ENCODE data around the gene MYOCD.

The MYOCD gene

DNA sequence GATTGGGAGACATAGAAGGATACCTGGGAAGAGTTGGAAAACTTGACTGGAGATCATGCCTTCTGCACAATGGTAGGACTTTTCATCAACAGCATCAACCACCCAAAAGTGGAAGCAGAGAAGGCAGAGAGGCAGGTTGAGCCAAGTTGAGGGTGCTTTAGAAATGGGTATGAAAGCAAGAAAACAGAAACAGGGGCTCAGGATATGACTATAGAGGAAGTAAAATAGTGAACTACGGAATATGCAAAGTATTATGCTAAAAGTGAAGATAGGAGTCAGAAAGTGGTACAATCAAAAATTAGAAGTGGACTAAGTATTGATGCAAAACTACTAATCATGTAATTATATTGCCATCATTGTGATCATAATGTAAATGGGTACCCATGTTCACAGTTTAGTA is 107.5 kb downstream of the MYOCD start:
- no peaks in the 10 kb centered on the region for H3K4me1 Mint-ChIP-seq
- H3K4me3 Mint-ChIP-seq, result no peak overlapping the region
- no peak overlapping the region for H3K27ac Mint-ChIP-seq
- TF ChIP-seq, protein P1, sequence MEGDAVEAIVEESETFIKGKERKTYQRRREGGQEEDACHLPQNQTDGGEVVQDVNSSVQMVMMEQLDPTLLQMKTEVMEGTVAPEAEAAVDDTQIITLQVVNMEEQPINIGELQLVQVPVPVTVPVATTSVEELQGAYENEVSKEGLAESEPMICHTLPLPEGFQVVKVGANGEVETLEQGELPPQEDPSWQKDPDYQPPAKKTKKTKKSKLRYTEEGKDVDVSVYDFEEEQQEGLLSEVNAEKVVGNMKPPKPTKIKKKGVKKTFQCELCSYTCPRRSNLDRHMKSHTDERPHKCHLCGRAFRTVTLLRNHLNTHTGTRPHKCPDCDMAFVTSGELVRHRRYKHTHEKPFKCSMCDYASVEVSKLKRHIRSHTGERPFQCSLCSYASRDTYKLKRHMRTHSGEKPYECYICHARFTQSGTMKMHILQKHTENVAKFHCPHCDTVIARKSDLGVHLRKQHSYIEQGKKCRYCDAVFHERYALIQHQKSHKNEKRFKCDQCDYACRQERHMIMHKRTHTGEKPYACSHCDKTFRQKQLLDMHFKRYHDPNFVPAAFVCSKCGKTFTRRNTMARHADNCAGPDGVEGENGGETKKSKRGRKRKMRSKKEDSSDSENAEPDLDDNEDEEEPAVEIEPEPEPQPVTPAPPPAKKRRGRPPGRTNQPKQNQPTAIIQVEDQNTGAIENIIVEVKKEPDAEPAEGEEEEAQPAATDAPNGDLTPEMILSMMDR (IDR thresholded peaks at IDR 0.05), result no peak
- no peaks in the 10 kb centered on the region for H3K36me3 Mint-ChIP-seq (ENCODE audit: low read depth)
- H3K27me3 Mint-ChIP-seq (ENCODE audit: low read depth, poor library complexity), result peaks cover 18% of the 10 kb centered on the region
- no peaks in the 10 kb centered on the region for H3K9me3 Mint-ChIP-seq
- no peak for DNase-seq

DNA sequence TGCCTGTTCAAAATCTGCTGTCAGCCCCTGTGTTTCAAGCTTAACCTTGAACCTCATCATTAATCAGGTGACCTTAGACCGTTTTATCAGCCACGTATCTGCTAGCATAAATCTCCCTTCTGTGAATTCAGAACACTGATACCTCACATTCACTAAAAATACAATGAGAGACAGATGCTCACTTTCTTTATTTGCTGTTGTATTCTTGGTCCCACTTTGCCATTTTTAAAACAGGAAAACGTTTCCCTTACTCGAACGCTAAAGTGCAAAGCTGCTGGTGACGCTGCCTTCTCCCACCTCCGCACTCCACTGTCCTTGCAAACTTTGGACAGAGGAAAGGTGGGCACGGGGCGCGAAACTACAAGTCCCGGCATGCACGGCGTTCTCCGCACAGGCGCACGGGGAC is 123.4 kb downstream of the MYOCD start:
- Mint-ChIP-seq H3K36me3 (ENCODE audit: low read depth) (no peaks in the 10 kb centered on the region), H3K27ac (no peak overlapping the region), H3K4me1 (peaks cover 9% of the 10 kb centered on the region), H3K4me3 (peak overlapping the region; percentile 73), H3K9me3 (no peaks in the 10 kb centered on the region), H3K27me3 (ENCODE audit: low read depth, poor library complexity) (peaks cover 60% of the 10 kb centered on the region)
- TF ChIP-seq, protein P1 (IDR thresholded peaks at IDR 0.05), result no peak
- no peak for DNase-seq

DNA sequence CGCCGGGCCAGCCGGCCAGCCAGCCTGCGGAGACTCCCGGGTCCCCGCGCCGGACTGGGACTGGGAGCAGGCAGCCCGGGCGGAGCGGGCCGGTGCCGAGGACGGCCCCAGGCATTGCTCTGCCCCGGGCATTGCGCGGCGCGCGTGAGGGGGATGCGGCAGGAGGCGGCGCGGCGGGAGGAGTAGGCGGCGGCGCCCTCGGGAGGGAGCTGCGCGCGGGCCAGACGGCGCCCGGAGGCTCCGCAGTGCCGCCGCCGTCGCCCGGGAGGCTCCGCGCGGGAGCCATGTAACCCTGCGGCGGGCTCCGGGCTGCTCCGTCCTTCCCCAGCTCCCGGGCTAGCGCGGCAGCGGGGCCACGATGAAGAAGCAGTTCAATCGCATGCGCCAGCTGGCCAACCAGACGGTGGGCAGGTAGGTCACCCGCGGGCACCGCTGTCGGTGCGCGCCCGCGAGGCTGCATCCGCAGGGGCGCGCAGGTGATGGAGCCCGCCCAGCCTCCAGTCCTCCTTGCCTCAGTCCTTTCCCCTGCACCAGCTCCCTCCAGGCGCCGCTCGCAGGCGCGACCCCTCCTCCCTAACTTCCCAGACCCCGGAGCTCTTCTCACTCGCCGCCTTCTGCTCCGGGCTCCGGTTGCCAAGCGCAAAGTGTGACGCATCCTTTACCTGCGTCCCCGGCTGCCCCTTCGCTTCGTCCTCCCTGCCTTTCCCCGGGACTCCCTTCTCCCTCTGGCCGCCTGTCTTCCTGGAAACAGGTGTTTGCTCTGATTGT is 124.0 kb downstream of the MYOCD start, which contains the start of gene ARHGAP44:
TSS of gene ARHGAP44 (plus strand) at position 18 of the 768 bp plus-strand sequence. CDS start at position 359, 341 bp downstream.
- Mint-ChIP-seq H3K4me3 (peak within 1 kb of the TSS; percentile 91), H3K9me3 (no peaks in the 10 kb centered on the region), H3K4me1 (peaks cover 9% of the 10 kb centered on the region), H3K36me3 (ENCODE audit: low read depth) (no peaks in the 10 kb centered on the region), H3K27ac (no peak within 1 kb of the TSS), H3K27me3 (ENCODE audit: low read depth, poor library complexity) (peaks cover 60% of the 10 kb centered on the region)
- peak; percentile 87 for DNase-seq
- TF ChIP-seq, protein P1 (IDR thresholded peaks at IDR 0.05), result no peak

DNA sequence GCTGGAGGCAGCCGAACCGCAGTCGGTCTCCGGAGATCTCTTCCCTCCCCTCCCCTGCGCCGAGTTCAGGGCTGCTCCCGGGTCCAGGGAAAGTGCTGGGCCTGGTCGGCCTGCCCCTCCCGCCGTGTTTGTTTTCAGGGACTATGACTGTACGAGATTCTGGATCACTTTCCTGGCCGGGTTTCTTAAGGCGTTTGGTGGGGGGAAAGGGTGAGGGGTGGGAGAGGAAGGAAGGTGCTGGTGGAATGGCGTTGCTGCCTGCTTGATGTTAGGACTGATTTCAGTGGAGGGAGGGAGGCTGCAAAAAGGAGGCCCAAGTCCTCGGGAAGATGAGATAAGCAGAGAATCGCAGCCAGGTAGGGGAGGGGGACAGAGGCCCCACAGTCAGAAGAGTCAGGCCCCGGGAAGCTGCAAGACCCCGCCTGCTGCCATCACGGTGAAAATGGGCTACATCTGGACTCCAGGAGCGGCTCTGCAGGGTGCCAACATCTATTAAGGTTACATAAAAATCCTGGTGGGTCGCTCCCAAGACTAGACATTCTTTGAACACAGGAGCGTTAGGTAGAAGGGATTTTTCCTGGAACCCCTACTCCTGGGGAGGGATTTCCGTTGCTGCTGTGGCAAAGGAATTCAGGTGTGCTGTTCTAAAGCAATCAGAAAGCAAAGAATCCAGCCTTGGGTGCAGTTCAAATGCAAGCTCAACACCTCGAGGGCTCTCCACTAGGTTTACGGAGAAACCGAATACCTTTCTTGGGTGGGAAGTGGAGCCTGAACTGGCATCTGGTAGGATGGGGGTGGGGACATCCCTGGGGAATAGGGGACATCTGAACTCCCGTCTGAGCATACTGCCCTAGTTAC is 124.8 kb downstream of the MYOCD start:
- Mint-ChIP-seq H3K27me3 (ENCODE audit: low read depth, poor library complexity) (peaks cover 58% of the 10 kb centered on the region), H3K36me3 (ENCODE audit: low read depth) (no peaks in the 10 kb centered on the region), H3K4me3 (peak overlapping the region; percentile 91), H3K4me1 (peaks cover 9% of the 10 kb centered on the region), H3K27ac (no peak overlapping the region), H3K9me3 (no peaks in the 10 kb centered on the region)
- TF ChIP-seq, protein P1 (IDR thresholded peaks at IDR 0.05), result no peak
- DNase-seq, result peak; percentile 5

DNA sequence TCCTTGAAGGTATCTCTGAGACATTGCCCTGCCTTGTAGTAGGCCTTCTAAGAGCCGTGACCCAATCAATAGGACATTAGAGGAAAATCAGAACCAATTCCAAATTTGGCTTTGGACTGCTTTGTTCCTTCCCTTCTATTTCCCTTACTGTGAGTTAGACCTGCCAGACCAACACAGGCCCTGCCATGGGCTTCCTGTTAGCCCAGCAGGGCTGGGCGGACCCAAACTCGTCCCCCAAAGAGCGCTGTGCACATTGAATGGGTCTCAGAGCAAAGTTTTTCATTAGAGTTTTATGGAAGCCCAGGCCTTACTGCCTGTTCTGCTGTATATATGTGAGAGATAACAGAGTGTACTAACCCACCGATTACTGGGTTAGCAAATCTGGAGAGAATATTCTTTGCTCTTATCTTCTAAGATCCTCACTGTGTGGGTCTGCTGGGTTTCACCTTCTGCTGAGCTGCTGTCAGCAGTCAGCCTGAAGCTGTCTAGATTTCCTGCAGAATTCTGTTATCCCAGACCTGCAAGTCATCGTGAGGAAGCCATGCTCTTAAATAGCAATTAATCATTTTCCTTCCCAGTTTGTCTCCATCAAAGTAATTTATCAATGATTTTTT is 129.3 kb downstream of the MYOCD start:
- Mint-ChIP-seq H3K27me3 (ENCODE audit: low read depth, poor library complexity) (peaks cover 27% of the 10 kb centered on the region), H3K4me1 (peaks cover 9% of the 10 kb centered on the region), H3K4me3 (no peak overlapping the region), H3K9me3 (peaks cover 9% of the 10 kb centered on the region), H3K36me3 (ENCODE audit: low read depth) (peaks cover 6% of the 10 kb centered on the region), H3K27ac (no peak overlapping the region)
- TF ChIP-seq, protein P1 (IDR thresholded peaks at IDR 0.05), result no peak
- DNase-seq, result no peak

Data from nephron progenitor cell (in vitro differentiated cells).